HG03460 (cell line): ENCODE measurements around the gene FCF1.
A peak's percentile ranks its signal among the peaks of the same experiment; 100 is the strongest.

Source experiments
- ATAC-seq: cut with Tn5 transposase; IDR thresholded peaks from one replicate; pipeline ENCODE4 v1.9.1; 2021; ENCODE audit not compliant: unreplicated experiment

The FCF1 gene

GRCh38 chr14:74712499-74713394 is at the start of gene FCF1, which contains the start of gene AREL1:
FCF1 (plus strand) TSS chr14:74713144; CDS start chr14:74713198, 54 bp downstream.
AREL1 (minus strand) TSS chr14:74713080; CDS start chr14:74685615, 27,465 bp downstream.
- ATAC-seq = peak; percentile 96

- ATAC-seq = no peak
Measured at GRCh38 chr14:74663884-74664283, 49.1 kb upstream of the FCF1 start.

- no peak for ATAC-seq
Measured at GRCh38 chr14:74664717-74665116, 48.2 kb upstream of the FCF1 start.

GRCh38 chr14:74667758-74668157 is 45.2 kb upstream of the FCF1 start:
- ATAC-seq = no peak

GRCh38 chr14:74669256-74669655 is 43.7 kb upstream of the FCF1 start:
- ATAC-seq = no peak

- no peak for ATAC-seq
Measured at GRCh38 chr14:74669846-74670245, 43.1 kb upstream of the FCF1 start.

- no peak for ATAC-seq
Measured at GRCh38 chr14:74670726-74671411, 42.1 kb upstream of the FCF1 start.

- ATAC-seq = no peak
Measured at GRCh38 chr14:74671789-74672188, 41.2 kb upstream of the FCF1 start.

GRCh38 chr14:74673768-74674167 is 39.2 kb upstream of the FCF1 start:
- ATAC-seq = no peak

GRCh38 chr14:74675219-74675618 is 37.7 kb upstream of the FCF1 start:
- ATAC-seq = no peak

GRCh38 chr14:74682169-74682952 is 30.6 kb upstream of the FCF1 start:
- no peak for ATAC-seq

- no peak for ATAC-seq
Measured at GRCh38 chr14:74683406-74683805, 29.5 kb upstream of the FCF1 start.

- peak; percentile 73 for ATAC-seq
Measured at GRCh38 chr14:74684434-74684833, 28.5 kb upstream of the FCF1 start.

- ATAC-seq = no peak
Measured at GRCh38 chr14:74685056-74685455, 27.9 kb upstream of the FCF1 start.

- no peak for ATAC-seq
Measured at GRCh38 chr14:74685921-74686678, 26.8 kb upstream of the FCF1 start.

- ATAC-seq = no peak
Measured at GRCh38 chr14:74691456-74691855, 21.5 kb upstream of the FCF1 start.

GRCh38 chr14:74693191-74693590 is 19.8 kb upstream of the FCF1 start:
- no peak for ATAC-seq

- no peak for ATAC-seq
Measured at GRCh38 chr14:74695406-74695805, 17.5 kb upstream of the FCF1 start.

- ATAC-seq = no peak
Measured at GRCh38 chr14:74697011-74697410, 15.9 kb upstream of the FCF1 start.

- ATAC-seq = no peak
Measured at GRCh38 chr14:74697543-74697942, 15.4 kb upstream of the FCF1 start.

- ATAC-seq = no peak
Measured at GRCh38 chr14:74697976-74698375, 15.0 kb upstream of the FCF1 start.
